B cell (primary cell): ENCODE data around the gene MBNL1. TPM values are rescaled to one million over a fixed set of nuclear protein-coding genes. Genes with fewer than 3 reads are reported as not detected.
A peak's percentile ranks its signal among the peaks of the same experiment; 100 is the strongest.

Experiments
- ATAC-seq: fragments of 200-7000 bp; cut with Tn5 transposase; one replicate; pipeline ENCODE4 v1.10.0; 2021; ENCODE audit warnings: low read depth, mild to moderate bottlenecking, moderate number of reproducible peaks, moderate library complexity
- CTCF ChIA-PET: fragments of 350-600 bp; sonication (Branson Sonifier 250); formaldehyde crosslinking; loops from one replicate; lab custom pipeline; 2021; ENCODE audit warnings: antibody characterized with exemption, inconsistent platforms; lab: Charles Lee
- POLR2A ChIA-PET: fragments of 350-600 bp; sonication (Branson Sonifier 250); formaldehyde crosslinking; loops from one replicate; lab custom pipeline; 2021; ENCODE audit warnings: antibody characterized with exemption; lab: Charles Lee
- DNase-seq: peaks from one replicate; pipeline ENCODE4 v3.0.0; 2013
- H2AFZ ChIP-seq: 2 replicates; pipeline ENCODE4 v1.6.1; 2012; ENCODE audit warnings: mild to moderate bottlenecking, low read depth, low read length; ENCODE audit not compliant: insufficient read depth, poor library complexity, severe bottlenecking
- H3K27ac ChIP-seq, 2 donors: 1 replicate in 1 of 2; 2 replicates in 1 of 2; pipeline ENCODE4 v1.5.1; 2012 to 2013; ENCODE audit warnings: low read length in 2 of 2, mild to moderate bottlenecking in 2 of 2, moderate library complexity in 1 of 2
- H3K27me3 ChIP-seq, 4 experiments: fragments of 200-600 bp in 1 of 4; sonication (generic) in 1 of 4; replicated peaks in 1 of 4; 1 replicate in 2 of 4; 2 replicates in 2 of 4; pipeline versions ENCODE4 v1.6.1 to v1.7.0; 2013 to 2016; ENCODE audit warnings: low read length in 3 of 4, mild to moderate bottlenecking in 2 of 4, mixed read lengths in 1 of 4, moderate library complexity in 1 of 4; ENCODE audit not compliant: insufficient read depth in 4 of 4, control insufficient read depth in 3 of 4; ENCODE audit errors: control extremely low read depth in 1 of 4
- H3K36me3 ChIP-seq, 2 experiments: replicated peaks in 1 of 2; 1 replicate in 1 of 2; 2 replicates in 1 of 2; pipeline versions ENCODE4 v1.6.1 to v1.7.1; 2013; ENCODE audit warnings: low read length in 1 of 2; ENCODE audit not compliant: insufficient read depth in 2 of 2, control insufficient read depth in 1 of 2; ENCODE audit errors: control extremely low read depth in 1 of 2, extremely low read depth in 1 of 2
- H3K4me1 ChIP-seq, 2 donors: fragments of 200-600 bp in 1 of 2; sonication (generic) in 1 of 2; 1 replicate in 1 of 2; 2 replicates in 1 of 2; pipeline versions ENCODE4 v1.5.1 to v1.6.1; 2013 to 2017; ENCODE audit warnings: low read length in 2 of 2; ENCODE audit not compliant: control insufficient read depth in 2 of 2, insufficient read depth in 2 of 2
- H3K4me2 ChIP-seq: replicated peaks from 2 replicates; pipeline ENCODE3; 2012; ENCODE audit warnings: mild to moderate bottlenecking, low read depth, low read length; ENCODE audit not compliant: poor library complexity, severe bottlenecking
- H3K4me3 ChIP-seq, 5 experiments: fragments of 200-600 bp in 1 of 5; sonication (generic) in 1 of 5; 1 replicate in 3 of 5; 2 replicates in 2 of 5; pipeline versions ENCODE4 v1.5.1 to v1.7.0; 2011 to 2016; ENCODE audit warnings: low read length in 4 of 5, mild to moderate bottlenecking in 4 of 5, low read depth in 2 of 5, control low read depth in 1 of 5, moderate library complexity in 1 of 5; ENCODE audit not compliant: insufficient read depth in 1 of 5; ENCODE audit errors: control extremely low read depth in 1 of 5, extremely low read depth in 1 of 5
- H3K79me2 ChIP-seq: fragments of 200-600 bp; sonication (generic); one replicate; pipeline ENCODE4 v1.6.0; 2016; ENCODE audit warnings: low read length; ENCODE audit not compliant: control insufficient read depth, insufficient read depth
- H3K9ac ChIP-seq: fragments of 200-600 bp; sonication (generic); 2 replicates; pipeline ENCODE4 v1.6.1; 2017; ENCODE audit warnings: mild to moderate bottlenecking, low read length, moderate library complexity
- H3K9me3 ChIP-seq, 3 donors: one replicate each; pipeline versions ENCODE4 v1.6.1 to v1.7.1; 2013; ENCODE audit warnings: low read length in 2 of 3; ENCODE audit not compliant: control insufficient read depth in 2 of 3, insufficient read depth in 1 of 3; ENCODE audit errors: control extremely low read depth in 1 of 3
- H4K20me1 ChIP-seq: 2 replicates; pipeline ENCODE4 v1.6.0; 2012; ENCODE audit warnings: mild to moderate bottlenecking, low read length; ENCODE audit not compliant: insufficient read depth, control insufficient read depth, poor library complexity, severe bottlenecking
- H3K27ac Mint-ChIP-seq: one replicate; pipeline ENCODE4 v1.8.0; 2021; ENCODE audit warnings: mixed read lengths
- H3K27me3 Mint-ChIP-seq: one replicate; pipeline ENCODE4 v1.8.0; 2021; ENCODE audit warnings: mixed read lengths
- H3K4me1 Mint-ChIP-seq: one replicate; pipeline ENCODE4 v1.8.0; 2021; ENCODE audit warnings: mixed read lengths
- H3K4me3 Mint-ChIP-seq: one replicate; pipeline ENCODE4 v1.8.0; 2021; ENCODE audit warnings: mixed read lengths
- H3K9me3 Mint-ChIP-seq: one replicate; pipeline ENCODE4 v1.8.0; 2022; ENCODE audit warnings: mixed read lengths; ENCODE audit not compliant: insufficient read depth
- CTCF ChIP-seq: fragments of 200-600 bp; IDR thresholded peaks from one replicate; pipeline ENCODE4 v1.8.0; 2022; ENCODE audit warnings: antibody characterized with exemption, mild to moderate bottlenecking
- EZH2 ChIP-seq: IDR thresholded peaks from 2 replicates; pipeline ENCODE4 v1.6.1; 2012; ENCODE audit warnings: borderline replicate concordance, low read depth, mild to moderate bottlenecking, moderate library complexity, low read length; ENCODE audit not compliant: insufficient read depth, poor library complexity, severe bottlenecking
- WGBS: methylation state at CpG from one replicate; pipeline ENCODE4 v1.1.5; 2013; ENCODE audit warnings: missing lambda C conversion rate; ENCODE audit not compliant: insufficient coverage; 5-methylcytosine and 5-hydroxymethylcytosine counted together
- intact Hi-C: fragments of 100-400 bp; cut with micrococcal nuclease; formaldehyde crosslinking; loops from one replicate; pipeline ENCODE4 v1.10.0; 2022
- polyA plus RNA-seq: library from polyadenylated mRNA; depleted of rRNA; stranded (reverse); fragments of >200 nt; gene quantifications from 2 replicates; pipeline ENCODE4 v1.2.3, GENCODE V29; 2012
- total RNA-seq, 2 donors: library from RNA; stranded (reverse); fragments of 120-200 nt in 1 of 2; gene quantifications; 1 replicate in 1 of 2; 2 replicates in 1 of 2; pipeline versions ENCODE4 v1.2.3 to v1.2.4, GENCODE V29; 2013 to 2022

MBNL1 gene
- total and polyA plus RNA-seq, 2 donors (not counting 1 experiment from before 2014, with no cell fraction given), result 195 to 505 TPM

- intact Hi-C loops, result no loop called here
- Mint-ChIP-seq H3K27ac (peak overlapping the region; percentile 46), H3K27me3 (no peaks in the 10 kb centered on the region), H3K4me1 (peaks cover 58% of the 10 kb centered on the region), H3K9me3 (no peaks in the 10 kb centered on the region), H3K4me3 (no peak overlapping the region)
- no peak overlapping the region for H3K27ac ChIP-seq
- no peak for TF ChIP-seq EZH2
- TF ChIP-seq CTCF, result no peak
- H3K36me3 ChIP-seq, result no peaks in the 10 kb centered on the region
- no peaks in the 10 kb centered on the region for H3K9me3 ChIP-seq
- no peak overlapping the region for H2AFZ ChIP-seq
- peak overlapping the region; percentile 4 for H3K4me2 ChIP-seq
- no peak overlapping the region for H3K4me3 ChIP-seq
- peaks cover 93% of the 10 kb centered on the region for H3K79me2 ChIP-seq
- WGBS, result 100% methylated on average over 1 of the region's 2 CpGs
- H4K20me1 ChIP-seq, result peaks cover 3% of the 10 kb centered on the region
- peaks cover 39 to 50% of the 10 kb centered on the region in 2 donors for H3K4me1 ChIP-seq
- no peaks in the 10 kb centered on the region for H3K27me3 ChIP-seq
- no peak overlapping the region for H3K9ac ChIP-seq
- CTCF ChIA-PET, result interaction anchor here (1.6 kb wide), 1 partner anchor 80 kb away, joined by 5 read pairs; no protein-coding TSS in a partner anchor
- DNase-seq (no peak), ATAC-seq (no peak)
- POLR2A ChIA-PET, result interaction anchor here (0.6 kb wide), 1 partner anchor 70 kb away, joined by 7 read pairs; no protein-coding TSS in a partner anchor
Observed at GRCh38 chr3:152263711-152264110, 5.0 kb upstream of the MBNL1 start.

GRCh38 chr3:152264378-152264777 lies 4.4 kb upstream of the MBNL1 start:
- Histone ChIP-seq H3K4me2 (peak overlapping the region; percentile 4), H3K4me1 (peaks cover 34 to 46% of the 10 kb centered on the region in 2 donors), H3K79me2 (peaks cover 92% of the 10 kb centered on the region), H3K9me3 (no peaks in the 10 kb centered on the region), H2AFZ (no peak overlapping the region), H3K27ac (no peak overlapping the region), H3K27me3 (no peaks in the 10 kb centered on the region), H4K20me1 (peaks cover 7% of the 10 kb centered on the region), H3K9ac (no peak overlapping the region), H3K4me3 (no peak overlapping the region), H3K36me3 (no peaks in the 10 kb centered on the region)
- no peak for DNase-seq
- TF ChIP-seq CTCF (no peak), EZH2 (no peak)
- POLR2A ChIA-PET, result interaction anchor here (0.6 kb wide), 1 partner anchor 71 kb away, joined by 7 read pairs; no protein-coding TSS in a partner anchor
- CTCF ChIA-PET, result interaction anchor here (1.6 kb wide), 1 partner anchor 81 kb away, joined by 5 read pairs; no protein-coding TSS in a partner anchor
- no peak overlapping the region for H3K4me3 Mint-ChIP-seq
- no peaks in the 10 kb centered on the region for H3K9me3 Mint-ChIP-seq
- H3K27ac Mint-ChIP-seq, result no peak overlapping the region
- intact Hi-C loops, result no loop called here
- H3K4me1 Mint-ChIP-seq, result peaks cover 52% of the 10 kb centered on the region
- no peaks in the 10 kb centered on the region for H3K27me3 Mint-ChIP-seq
- no peak for ATAC-seq
